NCI-H128 (cell line): ENCODE measurements around the gene ACYP2.
"Not testable (repeated sequence)": the region's sequence is repeated elsewhere in the genome, so short reads cannot be mapped to it uniquely, and the experiment has no call there.

Experiments used
- DNase-seq: peaks from one replicate; lab custom pipeline; 2025; ENCODE audit not compliant: unreplicated experiment; lab: John Stamatoyannopoulos, UW

The ACYP2 gene

DNA sequence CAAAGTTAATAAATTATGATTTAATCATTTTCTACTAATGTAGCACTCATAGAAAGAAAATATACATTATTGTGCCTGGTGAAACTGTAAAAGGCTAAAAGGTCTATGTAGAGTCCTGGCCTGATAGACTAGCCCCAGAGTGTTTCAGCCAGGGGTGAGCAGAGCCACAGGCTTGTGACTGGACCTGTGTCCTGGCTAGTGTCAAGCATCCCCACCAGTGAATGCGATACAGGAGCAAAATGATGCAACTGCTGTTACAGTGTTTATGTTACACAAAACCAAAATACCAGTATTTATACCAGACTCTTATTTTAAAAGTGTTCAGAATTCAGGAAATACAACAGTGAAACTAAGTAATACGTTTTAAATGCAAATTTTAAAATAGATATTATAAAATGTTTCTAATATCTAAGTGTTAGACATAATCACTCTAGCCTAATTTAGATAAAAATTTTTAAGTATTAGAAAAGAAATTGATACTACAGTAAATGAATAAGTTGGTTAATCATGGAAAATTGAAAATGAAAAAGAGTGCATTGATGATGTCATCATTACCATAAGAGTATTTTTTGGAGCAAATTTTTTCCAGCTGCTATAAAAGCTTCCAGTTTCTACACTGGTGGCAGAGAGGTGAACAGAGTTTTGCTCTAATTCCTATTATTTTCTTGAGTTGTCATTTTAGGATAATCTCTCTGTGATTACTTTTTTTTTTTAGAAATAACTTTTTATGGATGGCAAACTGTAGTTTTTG lies 146.8 kb downstream of the ACYP2 start:
- no peak for DNase-seq

DNA sequence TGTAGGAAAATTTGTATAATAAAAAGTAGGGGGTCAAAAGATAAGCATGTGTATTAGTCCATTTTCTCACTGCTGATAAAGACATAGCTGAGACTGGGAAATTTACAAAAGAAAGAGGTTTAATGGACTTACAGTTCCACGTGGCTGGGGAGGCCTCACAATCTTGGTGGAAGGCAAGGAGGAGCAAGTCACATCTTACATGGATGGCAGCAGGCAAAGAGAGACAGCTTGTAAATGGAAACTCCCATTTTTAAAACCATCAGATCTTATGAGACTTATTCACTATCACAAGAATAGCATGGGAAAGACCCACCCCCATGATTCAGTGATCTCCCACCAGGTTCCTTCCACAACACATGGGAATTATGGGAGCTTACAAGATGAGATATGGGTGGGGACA lies 149.7 kb downstream of the ACYP2 start:
- DNase-seq: not testable (repeated sequence)

DNA sequence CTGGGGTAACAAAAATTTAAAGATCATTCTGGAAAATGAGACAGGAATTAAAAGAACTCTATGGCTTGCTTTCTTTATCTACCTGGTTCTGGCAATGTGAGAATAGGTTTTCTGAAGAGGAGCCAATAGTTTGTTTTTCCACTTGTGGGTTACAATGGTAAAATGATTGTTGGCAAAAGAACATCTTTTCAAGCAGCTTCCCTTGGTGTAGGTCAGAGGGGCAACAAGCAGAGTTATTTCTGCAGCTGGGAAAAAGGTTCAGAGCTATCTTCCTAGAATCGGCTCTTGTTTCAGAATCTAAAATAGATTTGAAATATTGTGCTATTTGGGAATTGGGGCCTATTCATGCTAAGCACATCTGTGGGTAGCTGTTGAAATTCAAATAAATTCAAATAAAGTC lies 152.2 kb downstream of the ACYP2 start:
- DNase-seq: no peak

DNA sequence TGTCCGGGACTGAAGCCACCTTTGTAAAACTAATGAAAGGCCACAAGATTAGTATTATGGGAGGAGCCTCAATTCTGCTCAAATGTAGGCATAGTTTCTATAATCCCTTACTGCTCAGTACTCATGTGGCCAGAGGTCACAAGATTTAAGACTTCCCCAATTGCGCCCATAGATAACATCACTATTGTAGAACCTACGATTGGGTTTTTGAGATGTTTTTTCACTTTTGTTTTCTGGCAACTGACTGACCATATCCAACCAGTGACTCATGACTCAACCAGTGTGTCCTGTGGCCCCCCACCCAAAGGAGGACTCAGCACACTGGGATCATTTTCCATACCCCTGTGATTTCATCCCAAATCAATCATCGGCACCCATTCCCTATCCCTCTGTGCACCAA lies 155.8 kb downstream of the ACYP2 start:
- DNase-seq: no peak

DNA sequence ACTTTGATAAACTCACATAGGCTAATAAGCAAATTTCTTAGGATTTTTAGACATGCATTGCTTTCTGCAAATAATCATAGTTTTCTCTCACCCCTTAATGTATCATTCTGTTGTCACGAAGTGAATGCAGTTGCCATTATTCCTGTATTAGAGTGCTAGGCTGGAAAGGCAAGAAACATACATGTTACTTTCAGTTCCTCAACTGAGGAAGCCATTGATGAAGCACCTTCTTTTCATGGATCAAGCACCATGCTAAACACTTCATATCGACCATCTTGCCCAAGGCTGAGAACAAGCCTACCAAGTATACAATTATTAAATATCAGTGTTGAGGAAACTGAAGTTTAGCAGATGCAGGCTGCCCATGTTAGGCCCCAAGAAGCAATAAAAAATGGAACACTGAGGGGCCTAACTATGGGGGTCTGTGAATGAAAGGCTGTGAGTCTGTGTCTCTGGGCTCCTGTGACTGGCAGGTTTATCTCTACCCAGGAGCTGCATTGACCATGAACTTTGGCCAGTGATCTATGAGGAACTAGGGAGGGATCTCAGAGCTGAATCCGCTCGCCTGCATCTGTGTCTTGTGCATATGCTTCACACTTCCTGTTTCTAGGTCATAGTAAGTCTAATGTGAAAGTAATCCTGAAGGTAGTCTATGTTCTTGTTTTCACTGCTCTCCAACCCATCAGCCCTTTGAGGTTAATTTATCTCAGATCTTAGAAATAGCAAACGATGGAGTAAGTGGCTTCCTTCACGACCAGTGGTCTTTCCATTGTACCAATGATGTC lies 156.6 kb downstream of the ACYP2 start:
- no peak for DNase-seq

DNA sequence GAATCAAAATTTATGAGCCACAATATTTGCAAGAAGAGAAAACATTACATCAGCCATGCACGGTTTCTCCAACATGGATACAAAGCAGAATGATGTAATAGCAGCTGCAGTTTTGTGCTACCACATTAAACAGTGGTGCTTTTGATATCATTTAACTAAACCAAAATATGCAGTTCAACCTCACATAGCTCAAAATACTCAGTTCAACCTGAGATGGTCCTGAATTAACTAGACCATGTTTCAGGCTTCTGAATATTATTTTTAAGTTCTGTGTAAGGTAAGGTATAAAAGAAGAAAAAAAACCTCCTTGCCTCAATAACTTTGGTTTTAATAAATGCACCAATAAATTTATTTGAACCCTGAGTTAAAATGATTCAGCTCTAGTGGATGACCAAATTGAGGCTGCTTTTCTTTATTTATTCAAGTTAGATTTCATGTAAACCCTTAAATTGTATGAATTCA lies 159.4 kb downstream of the ACYP2 start:
- no peak for DNase-seq

DNA sequence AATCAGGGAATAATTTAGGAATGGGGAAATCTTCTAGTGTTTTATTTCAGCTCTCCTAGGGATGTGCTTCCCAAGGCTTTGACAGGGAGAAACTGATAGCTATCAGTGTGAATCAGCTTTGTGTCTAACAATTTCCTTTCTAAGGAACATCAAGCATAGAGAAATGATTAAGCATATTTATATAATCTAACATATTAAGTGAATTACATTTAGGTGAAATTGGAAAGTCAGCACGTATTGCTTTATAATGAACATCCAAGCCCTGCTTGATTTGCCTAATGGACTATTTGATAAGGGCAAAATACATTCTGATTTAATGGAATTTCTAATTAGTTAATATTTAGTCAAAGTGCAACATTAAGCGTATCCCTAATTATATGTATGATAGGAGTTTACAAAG lies 160.1 kb downstream of the ACYP2 start:
- no peak for DNase-seq

DNA sequence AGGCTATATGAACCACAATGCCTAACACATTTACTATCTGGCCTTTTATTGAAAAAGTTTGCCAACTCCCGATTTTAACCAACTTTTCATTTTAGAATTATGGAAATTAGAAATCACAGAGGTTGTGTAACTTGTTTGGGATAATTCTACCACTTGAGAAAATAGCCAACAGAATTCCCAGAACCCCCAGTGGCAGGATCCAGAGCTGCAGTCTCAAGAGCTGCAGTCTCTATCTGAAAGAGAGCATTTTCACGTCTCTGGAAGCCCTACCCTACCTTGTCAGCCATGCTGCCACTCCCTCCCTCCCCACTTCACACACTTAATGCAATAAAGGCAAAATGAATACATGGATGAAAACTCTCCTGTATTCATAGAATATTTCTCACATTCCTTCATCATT lies 164.0 kb downstream of the ACYP2 start:
- no peak for DNase-seq

DNA sequence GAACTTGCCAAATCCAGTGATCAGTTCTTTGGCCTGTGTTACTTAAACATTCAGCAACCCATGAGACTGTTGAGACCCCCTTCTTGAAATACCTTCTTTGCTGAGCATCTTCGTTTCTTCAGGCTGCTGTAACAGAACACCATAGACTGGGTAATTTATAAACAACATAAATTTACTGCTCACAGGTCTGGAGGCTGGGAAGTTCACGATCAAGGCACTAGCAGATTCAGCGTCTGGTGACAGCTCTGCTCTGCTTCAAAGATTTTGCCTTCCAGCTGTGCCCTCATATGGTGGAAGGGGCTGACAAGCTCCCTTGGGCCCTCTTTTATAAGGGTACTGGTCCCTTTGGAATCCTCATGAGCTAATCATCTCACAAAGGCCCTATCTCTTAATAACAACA lies 169.4 kb downstream of the ACYP2 start:
- DNase-seq: no peak

DNA sequence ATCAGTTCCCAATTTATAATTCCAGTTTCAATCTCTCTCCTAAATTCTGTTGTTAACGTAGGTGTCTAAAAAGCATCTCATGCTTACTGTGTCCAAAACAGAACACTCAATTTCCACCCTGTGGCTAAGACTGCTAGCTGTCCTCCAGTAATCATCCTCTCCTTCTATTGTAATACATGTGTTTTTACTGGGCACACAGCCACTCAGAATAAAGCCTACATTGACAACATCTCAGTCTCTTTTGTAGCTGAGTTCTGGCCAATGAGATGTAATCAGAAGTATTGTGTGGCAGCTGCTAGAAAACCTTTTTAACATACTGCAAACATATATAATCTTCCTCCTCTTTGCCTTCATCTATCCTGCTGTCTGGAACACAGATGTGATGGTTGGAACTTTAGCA lies 170.0 kb downstream of the ACYP2 start:
- DNase-seq: no peak

DNA sequence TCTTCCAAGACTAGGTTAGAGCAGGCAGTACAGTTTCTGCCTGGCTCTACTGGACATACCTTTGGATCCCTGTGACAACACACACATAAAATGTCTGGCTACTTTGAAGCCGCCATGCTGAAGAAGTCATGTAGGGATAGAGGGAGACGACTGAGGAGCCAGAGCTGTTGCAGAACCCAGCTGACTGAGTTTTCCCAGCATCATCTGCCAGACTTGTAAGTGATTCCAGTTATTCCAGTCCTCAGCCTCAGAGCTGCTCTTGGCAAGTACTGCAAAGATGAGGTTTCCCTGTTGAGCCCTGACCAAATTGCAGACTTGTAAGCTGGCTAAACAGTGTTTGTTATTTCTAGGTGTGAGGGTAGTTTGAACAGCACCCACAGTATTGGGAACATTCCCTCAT lies 172.1 kb downstream of the ACYP2 start:
- DNase-seq: no peak

DNA sequence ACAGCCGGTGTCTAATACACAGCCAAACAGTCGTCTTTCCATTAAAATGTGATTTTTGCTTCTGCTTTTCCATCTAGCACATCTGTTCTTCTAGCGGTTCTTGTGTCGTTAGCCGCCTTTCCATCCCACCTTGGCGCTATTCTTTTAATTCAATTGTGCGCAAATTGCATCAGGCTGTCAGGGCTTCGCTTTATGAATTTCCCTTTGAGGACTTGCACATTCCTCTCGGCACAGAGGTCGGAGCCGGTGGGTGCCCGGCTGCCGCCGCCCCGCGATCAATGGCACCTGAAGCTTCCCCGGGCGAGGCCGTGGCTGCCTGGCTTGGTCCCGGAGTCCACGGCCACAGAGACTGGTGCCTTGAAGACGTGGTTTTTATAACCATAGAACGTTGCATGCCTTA lies 174.5 kb downstream of the ACYP2 start:
- DNase-seq: no peak

DNA sequence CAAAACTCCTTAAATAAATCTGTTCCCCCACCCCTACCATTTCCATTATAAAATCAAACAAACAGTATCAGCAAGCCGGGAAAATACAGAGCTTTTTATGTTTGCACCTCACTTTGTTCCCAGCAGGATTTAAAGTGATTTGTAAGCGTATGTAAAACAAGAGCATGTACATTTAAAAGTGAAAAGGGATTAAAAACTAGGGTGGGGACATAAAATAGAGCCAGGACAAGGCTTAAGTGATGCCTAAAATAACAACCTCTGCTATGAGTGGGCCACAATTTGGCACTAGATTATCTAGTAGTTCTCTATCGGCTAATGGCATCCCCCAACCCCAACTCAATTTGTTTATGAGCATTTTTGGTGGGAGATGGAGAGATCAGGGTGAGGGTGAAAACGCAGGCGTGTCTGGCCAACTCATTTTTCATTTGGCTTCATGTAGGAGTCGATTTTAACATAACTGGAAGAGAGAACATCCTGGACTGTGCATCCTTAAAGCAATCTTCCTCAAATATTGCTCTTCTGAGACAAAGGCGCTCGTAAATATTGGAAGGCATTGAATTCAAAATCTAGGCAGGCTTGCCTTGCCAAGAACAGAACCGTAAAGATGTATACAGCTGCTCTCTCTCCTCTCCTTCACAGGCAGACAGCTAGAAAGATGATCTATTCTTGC lies 175.1 kb downstream of the ACYP2 start:
- DNase-seq: no peak

DNA sequence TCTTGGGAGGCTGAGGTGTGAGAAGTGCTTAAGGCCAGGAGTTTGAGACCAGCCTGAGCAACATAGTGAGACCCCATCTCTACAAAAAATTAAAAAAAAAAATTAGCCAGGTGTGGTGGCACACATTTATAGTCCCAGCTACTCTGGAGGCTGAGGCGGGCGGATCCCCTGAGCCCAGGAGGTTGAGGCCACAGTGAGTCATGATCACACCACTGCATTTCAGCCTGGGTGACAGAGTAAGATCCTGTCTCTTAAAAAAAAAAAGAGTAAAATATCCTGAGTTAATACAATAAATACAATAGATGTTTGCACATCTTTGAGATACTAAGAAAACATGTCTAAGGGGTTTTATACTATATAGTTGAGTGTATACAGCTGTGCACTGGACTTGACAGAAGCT lies 179.2 kb downstream of the ACYP2 start:
- not testable (repeated sequence) for DNase-seq

DNA sequence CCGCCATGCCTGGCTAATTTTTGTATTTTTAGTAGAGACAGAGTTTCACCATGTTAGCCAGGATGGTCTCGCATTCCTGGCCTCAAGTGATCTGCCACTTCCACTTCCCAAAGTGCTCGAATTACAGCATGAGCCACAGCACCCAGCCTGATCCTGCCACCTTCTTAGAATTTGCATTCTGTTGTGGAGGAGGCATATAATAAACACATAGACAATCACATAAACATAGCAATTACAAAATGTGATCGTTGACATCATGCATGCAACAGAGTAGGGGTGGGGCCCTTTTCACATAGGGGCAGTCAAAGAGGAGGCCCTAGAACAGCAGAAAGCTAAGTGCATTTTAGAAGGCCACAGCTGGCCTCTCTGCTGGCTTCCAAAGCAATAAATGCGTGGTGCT lies 180.5 kb downstream of the ACYP2 start:
- DNase-seq: no peak

DNA sequence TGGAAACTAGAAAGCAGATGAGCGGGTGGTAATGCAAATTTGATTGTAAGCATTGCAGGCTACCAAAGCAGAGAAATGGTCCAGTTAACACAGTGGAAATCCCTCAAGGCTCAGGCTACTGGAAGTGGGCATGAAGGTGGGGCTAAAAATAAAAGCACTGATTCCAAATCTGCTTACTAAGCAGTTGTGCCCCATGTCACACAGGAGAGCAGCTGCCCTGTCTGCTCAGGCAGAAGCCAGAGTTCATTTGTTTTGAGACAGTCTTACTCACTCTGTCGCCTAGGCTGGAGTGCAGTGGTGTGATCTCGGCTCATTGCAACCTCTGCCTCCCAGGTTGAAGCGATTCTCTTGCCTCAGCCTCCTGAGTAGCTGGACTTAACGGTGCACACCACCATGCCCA lies 183.1 kb downstream of the ACYP2 start:
- no peak for DNase-seq

DNA sequence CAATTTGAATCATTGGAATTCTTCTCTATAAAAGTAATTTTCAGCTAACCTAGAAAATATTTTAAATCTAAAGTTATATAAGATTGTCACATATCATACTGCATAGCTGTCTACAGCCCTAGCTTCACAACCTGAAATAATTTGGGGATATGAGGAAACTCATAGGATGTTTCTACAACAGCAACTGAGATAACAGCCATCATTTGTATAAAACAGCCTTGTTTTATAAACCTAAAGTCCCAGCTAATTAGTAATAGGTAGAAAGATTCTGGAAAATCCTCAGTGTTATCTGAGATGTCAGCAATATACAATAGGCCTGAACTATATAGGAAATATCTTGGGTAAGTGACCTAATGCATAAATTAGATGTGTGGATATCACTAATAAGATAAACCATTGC lies 188.2 kb downstream of the ACYP2 start:
- no peak for DNase-seq

DNA sequence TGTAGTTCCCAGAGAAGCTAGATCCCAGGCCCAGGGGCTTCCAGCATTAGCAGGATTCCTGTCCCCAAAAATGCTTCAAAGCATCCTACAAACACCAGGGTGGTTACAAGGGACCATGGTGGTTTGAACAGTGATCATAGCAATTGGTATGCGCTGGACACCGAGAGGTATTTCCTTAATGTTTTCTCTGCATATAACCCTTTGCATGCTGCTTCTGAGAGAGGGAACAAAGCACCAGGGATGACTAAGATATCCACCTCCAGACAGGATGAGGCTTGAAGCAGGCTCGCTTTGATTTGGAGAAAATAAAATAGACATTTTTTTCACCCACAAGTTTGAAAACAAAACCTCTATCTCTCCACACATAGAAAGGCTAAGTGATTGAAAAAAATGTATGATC lies 191.1 kb downstream of the ACYP2 start:
- DNase-seq: no peak

DNA sequence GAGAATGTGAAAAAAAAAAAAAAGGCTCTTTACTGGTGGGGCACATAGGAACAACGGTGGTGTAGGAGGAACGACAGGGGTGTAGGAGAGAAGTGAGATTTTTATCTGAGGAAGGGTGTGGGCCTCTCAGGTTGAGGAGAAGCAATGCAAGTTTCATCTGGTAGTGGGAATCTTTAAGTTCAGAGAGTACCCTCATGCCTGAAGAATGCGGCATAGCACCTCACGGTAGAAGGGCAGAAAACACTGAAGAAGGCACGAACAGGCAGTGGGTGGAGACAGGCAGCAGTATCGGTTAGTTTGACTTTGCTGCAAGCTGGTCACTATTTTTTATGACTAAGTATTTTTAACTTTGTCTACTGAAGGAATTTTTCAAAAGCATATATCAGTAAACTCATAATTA lies 192.8 kb downstream of the ACYP2 start:
- no peak for DNase-seq

DNA sequence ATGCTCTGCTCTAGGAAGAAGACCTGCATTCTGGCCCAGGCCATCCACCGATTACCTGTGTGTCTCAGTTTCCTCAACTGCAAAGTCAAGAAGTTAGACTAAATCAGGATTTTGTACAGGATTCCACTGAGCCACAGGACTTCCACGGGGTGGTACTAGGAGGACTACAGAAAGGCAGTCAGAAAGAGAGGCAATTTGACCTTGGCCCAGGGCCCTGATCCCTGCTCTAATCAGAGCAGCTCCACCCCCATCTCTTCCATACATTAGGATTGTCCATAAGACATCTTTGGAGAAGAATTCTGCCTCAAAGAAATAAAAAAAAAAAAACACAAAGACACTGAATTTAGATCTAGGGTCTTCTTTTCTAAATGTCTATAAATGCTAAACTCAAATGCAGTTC lies 193.4 kb downstream of the ACYP2 start:
- DNase-seq: no peak

DNA sequence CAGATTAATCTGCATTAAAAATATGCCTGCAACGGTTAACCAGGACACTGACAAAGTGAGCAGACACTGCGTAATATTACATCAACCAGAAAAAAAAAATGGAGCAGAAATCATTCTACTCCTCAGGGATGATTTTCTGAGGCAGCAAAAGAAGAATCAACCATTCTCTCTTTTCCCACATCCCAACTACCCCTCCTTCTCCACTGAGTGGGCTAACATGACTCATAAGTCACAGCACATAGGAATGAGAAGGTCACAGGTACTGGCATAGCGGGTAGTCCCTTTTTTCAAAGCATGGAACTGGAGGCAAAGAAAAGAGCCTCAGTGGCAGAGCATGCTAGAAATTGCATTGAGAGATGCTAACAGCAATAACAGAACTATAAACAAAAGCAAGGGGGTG lies 194.9 kb downstream of the ACYP2 start:
- DNase-seq: no peak

DNA sequence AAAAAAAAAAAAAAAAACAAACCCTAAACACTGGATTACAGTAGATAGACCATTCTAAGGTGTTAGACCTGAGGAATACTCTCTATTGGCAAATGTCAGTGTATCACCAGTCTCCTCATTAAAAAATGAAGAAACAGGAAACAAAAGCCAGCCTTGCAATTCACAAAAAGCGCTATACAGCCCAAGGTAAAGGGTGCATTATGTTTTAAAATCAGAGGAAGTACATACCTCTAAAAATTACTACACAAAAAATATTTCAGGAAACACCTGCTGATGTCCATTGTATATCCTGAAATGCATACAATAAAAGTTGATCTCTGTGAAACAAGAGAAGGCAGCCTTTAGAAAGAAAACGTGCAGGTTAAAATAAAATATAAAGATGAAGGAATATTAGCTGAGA lies 195.5 kb downstream of the ACYP2 start:
- DNase-seq: no peak
